K562 (cell line): ENCODE data around the gene A1CF.

Experiments
- GTF3C2 ChIP-seq: IDR thresholded peaks from 3 replicates; pipeline ENCODE4 v1.6.1; 2011; ENCODE audit warnings: borderline replicate concordance, mild to moderate bottlenecking, moderate library complexity; ENCODE audit not compliant: insufficient read length; ENCODE audit errors: extremely low read depth
- NR2F6 ChIP-seq: fragments of 450-650 bp; formaldehyde crosslinking; IDR thresholded peaks from 2 replicates; pipeline ENCODE4 v1.4.0; 2020; ENCODE audit warnings: mild to moderate bottlenecking
- POLR2A ChIP-seq: fragments of 450-650 bp; conservative IDR thresholded peaks from 2 replicates; pipeline ENCODE4 v1.6.1; 2016
- POLR2AphosphoS5 ChIP-seq: IDR thresholded peaks from 2 replicates; pipeline ENCODE4 v1.6.1; 2011; ENCODE audit warnings: mild to moderate bottlenecking, low read depth, low read length, moderate library complexity; ENCODE audit not compliant: control insufficient read depth, insufficient read depth
- SRF ChIP-seq, 2 experiments: fragments of 250-450, 450-650 bp in 1 of 2; sonication (Bioruptor Pico) in 1 of 2; sonication (generic) in 1 of 2; formaldehyde crosslinking; IDR thresholded peaks; 2 replicates each; pipeline versions ENCODE4 v1.5.0 to v1.5.1; 2020 to 2022; ENCODE audit warnings: mild to moderate bottlenecking in 1 of 2, missing genetic modification reagents in 1 of 2
- TAF1 ChIP-seq: IDR thresholded peaks from 2 replicates; pipeline ENCODE4 v1.6.1; 2011; ENCODE audit warnings: mild to moderate bottlenecking, low read length, moderate library complexity; ENCODE audit not compliant: insufficient read depth, control insufficient read depth, severe bottlenecking; ENCODE audit errors: extremely low read depth
- TF ChIP-seq, protein P1 (sequence below), 2 experiments: fragments of 450-650 bp in 1 of 2; sonication (generic) in 1 of 2; formaldehyde crosslinking; conservative IDR thresholded peaks; 2 replicates each; pipeline versions ENCODE4 v1.4.0 to v1.8.1; 2020 to 2022; ENCODE audit warnings: mild to moderate bottlenecking in 1 of 2, missing genetic modification reagents in 1 of 2

DNA sequence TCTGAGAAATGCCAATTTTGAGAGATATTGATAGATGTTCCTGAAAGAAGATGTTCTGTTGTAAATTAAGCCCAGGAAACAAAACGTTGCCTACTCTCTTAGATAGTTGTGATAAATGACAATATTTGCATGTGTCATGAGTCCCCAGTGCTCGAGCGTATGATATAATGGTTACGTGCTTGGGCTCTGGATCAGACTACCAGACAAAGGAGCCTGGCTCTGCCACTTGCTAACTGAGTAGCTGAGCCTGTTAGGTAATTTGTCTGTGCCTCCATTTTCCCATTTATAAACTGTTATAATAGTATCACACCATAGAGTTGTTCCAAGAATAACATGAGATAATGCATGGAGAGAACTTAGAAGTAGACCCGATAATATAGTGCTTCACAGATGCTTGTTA, 1.8 kb downstream of the A1CF start:
- TF ChIP-seq, protein P1, sequence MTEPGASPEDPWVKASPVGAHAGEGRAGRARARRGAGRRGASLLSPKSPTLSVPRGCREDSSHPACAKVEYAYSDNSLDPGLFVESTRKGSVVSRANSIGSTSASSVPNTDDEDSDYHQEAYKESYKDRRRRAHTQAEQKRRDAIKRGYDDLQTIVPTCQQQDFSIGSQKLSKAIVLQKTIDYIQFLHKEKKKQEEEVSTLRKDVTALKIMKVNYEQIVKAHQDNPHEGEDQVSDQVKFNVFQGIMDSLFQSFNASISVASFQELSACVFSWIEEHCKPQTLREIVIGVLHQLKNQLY (CRISPR knock-in tag; conservative IDR thresholded peaks at IDR 0.05), result no peak
- TF ChIP-seq POLR2A (no peak), NR2F6 (no peak), GTF3C2 (no peak), TAF1 (no peak), SRF (CRISPR knock-in tag; IDR thresholded peaks at IDR 0.05) (no peak), POLR2AphosphoS5 (no peak)
